Endometrial microvascular endothelial cells (primary cell): Measurements from ENCODE around the gene DPEP3. TPM values are rescaled to one million over a fixed set of nuclear protein-coding genes. Genes with fewer than 3 reads are reported as not detected.
"Not testable (repeated sequence)": the region's sequence is repeated elsewhere in the genome, so short reads cannot be mapped to it uniquely, and the experiment has no call there.

Source experiments
- in situ Hi-C: cut with HindIII; loops from 2 replicates; pipeline ENCODE4 v1.10.0; 2017; ENCODE audit warnings: low sequenced_read_pairs, low pct_unique_long_range_greater_than_20kb; ENCODE audit errors: inconsistent ontology term
- total RNA-seq: library from RNA; depleted of rRNA; stranded (reverse); fragments of >200 nt; gene quantifications from one replicate; pipeline ENCODE4 v1.2.3, GENCODE V29; 2015; ENCODE audit errors: inconsistent ontology term

DPEP3 gene, protein sequence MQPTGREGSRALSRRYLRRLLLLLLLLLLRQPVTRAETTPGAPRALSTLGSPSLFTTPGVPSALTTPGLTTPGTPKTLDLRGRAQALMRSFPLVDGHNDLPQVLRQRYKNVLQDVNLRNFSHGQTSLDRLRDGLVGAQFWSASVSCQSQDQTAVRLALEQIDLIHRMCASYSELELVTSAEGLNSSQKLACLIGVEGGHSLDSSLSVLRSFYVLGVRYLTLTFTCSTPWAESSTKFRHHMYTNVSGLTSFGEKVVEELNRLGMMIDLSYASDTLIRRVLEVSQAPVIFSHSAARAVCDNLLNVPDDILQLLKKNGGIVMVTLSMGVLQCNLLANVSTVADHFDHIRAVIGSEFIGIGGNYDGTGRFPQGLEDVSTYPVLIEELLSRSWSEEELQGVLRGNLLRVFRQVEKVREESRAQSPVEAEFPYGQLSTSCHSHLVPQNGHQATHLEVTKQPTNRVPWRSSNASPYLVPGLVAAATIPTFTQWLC
- total RNA-seq, result not detected

DNA sequence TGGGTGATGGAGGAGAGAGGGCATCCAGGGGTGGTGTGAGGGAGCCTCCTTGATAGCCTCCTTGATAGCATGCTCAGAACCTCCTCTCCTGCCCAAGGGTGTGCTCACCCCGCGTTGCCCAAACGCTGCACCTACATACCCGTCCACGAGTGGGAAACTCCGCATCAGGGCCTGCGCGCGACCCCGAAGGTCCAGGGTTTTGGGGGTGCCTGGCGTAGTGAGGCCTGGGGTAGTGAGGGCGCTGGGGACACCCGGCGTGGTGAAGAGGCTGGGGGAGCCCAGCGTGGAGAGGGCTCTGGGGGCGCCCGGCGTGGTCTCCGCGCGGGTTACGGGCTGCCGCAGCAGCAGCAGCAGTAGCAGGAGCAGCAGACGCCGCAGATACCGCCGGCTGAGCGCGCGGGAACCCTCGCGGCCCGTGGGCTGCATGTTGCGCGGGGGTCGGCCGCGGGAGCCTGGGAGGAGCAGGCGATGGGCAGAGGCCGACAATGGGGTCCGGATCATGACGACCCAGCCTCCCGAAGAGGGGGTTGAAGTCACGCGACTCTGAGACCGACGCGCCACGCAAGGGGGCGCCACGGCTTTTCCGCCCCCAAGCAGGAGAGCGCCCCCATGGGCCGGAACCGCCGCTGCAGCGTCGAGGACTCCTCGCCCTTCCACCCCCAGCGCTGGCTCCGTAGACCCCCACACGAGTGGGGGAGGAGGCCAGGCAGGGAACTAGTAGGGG, at the start of gene DPEP3:
Gene DPEP3, minus strand, starts transcription at position 545 of the 724 bp plus-strand sequence. Its CDS starts 119 bp downstream, at position 426.
- in situ Hi-C loops, result no loop called here

DNA sequence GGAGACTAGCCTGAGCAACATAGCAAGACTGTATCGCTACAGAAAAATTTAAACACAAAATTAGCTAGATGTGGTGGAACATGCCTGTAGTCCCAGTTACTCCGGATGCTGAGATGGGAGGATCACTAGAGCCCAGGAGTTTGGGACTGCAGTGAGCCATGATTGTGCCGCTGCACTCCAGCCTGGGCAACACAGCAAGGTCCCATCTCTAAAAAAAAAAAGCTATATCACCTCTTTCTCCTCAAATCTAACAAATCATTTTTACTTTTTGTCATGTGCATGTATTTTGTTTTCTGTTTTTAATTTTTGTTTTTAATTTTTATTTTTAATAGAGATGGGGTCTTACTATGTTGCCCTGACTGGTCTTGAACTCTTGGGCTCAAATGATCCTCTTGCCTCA, 48.7 kb upstream of the DPEP3 start:
- in situ Hi-C loops, result no loop called here

DNA sequence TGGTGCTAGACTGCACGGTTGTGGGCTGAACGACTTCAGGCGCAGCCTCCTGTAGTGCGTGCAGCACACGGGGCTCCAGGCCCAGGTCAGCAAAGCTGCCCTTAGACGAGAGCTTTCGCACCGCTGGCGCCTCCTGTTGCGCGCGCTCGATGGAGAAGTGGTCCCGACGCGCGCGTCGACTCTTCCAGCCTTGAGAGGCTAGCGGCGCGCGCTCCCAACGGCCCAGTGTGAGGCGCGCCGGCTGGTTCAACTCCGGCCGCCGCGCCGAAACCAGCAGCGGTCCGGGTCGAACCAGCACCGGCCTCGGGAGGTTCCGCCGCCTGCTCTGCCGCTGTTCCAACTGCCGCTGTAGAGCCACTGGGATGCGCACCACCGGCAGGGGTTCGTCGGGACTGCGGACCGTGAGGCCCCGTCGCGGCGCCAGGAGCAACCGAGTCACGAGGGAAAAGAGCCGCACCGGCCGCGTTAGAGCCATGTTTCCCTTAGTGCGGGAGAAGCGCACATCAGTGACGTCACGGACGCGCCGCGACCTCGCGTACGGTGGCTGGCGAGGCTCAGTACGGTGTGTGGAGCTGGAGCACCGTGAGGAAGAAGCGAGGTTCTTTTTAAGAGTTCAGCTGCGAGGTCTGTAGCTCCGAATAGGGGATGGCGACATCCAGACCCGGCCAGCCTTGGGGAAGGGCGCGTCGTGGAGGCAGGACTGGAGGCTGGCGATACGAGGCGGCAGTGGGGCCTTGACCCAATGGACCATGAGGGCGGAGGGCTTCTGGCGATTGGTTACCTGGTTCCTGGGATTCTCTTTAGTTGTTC, 42.6 kb upstream of the DPEP3 start, which contains the start of the genes DDX28 and DUS2:
Gene DDX28, minus strand, starts transcription at position 505 of the 810 bp plus-strand sequence. Its CDS starts 30 bp downstream, at position 475.
Gene DUS2, plus strand, starts transcription at position 557 of the 810 bp plus-strand sequence. CDS start 14,740 bp downstream, outside the sequence.
- in situ Hi-C loops, result loop anchor here (25.0 kb wide), 1 partner anchor 136 kb away; the partner anchor contains the start of genes NRN1L and PSKH1

DNA sequence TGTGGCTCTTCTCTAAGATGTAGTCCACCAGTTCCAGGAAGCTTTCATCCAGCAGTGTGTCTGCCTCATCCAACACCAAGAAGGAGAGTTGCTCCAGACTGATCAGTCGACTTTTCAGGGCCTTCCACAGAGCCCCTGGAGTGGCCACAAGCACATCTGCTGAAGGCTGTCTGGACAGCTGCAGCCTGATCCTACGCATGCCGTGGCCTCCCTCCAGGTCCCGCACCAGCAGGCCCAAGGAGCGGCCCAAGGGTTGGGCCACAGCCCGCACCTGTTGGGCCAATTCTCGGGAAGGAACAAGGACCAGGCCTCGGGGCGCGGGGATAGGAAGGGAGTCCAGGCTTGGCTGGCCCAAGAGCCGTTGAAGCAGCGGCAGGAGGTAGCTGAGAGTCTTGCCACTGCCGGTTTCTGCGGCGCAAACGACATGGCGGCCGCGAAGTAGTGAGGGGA, 42.0 kb upstream of the DPEP3 start:
- in situ Hi-C loops, result loop anchor here (25.0 kb wide), 1 partner anchor 135 kb away; the partner anchor contains the start of genes NRN1L and PSKH1

DNA sequence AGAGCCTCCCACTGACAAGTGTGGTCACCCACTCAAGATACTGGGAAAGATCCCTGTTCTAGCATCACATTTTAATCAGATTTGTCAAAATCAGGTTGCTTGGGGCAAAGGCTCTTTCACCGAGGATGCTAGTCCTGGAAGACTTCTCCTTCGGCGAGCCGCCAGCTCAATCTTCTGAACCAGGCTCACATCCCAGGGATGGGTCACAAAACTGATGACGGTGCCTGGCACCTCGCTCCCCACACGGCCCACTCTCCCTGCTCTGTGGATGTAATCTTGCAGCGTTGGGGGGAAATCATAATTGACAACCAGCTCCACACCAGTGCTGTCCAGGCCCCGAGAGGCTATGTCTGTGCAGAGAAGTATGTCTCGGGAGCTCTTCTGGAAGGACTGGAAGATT, 41.2 kb upstream of the DPEP3 start:
- in situ Hi-C loops, result loop anchor here (25.0 kb wide), 1 partner anchor 134 kb away; the partner anchor contains the start of genes NRN1L and PSKH1

DNA sequence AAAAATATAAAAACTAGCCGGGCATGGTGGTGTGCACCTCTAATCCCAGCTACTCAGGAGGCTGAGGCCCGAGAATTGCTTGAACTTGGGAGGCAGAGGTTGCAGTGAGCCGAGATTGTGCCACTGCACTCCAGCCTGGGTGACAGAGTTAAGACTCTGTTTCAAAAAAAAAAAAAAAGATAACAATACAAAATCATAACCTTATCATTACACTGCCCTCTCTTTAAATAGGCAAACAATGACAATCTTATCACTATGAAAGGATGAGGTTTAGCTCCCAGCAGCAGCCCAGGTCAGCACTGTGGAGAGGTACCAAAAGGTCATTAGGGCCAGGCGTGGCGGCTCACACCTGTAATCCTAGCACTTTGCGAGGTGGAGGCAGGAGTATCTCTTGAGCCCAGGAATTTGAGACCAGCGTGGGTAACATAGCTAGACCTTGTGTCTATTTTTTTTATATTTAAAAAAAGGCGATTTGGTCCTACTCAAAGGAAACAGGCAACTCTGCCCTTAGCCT, 38.9 kb upstream of the DPEP3 start:
- in situ Hi-C loops, result loop anchor here (25.0 kb wide), 1 partner anchor 132 kb away; the partner anchor contains the start of genes NRN1L and PSKH1

DNA sequence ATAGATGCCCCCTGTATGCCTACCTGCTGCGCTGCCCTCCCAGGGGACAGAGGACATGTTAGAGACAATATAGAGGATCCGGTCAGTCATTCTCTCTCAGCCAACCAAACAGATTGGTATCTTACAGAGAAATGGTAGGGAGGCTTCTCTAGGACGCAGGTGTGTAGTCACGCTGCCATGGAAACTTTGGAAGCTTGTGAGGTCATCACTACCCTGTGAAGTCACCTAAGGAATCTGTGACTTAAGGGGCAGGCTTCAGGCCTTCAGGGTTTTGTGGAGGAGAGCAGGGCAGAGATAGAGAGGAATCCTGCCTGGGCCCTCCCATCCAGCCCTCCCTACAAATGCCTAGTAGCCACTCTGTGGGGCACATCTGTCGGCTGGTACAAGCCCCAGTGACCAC, 35.4 kb upstream of the DPEP3 start, which contains the start of gene DPEP2NB:
Gene DPEP2NB, minus strand, starts transcription at position 231 of the 400 bp plus-strand sequence. Its CDS starts 141 bp downstream, at position 90.
- in situ Hi-C loops, result loop anchor here (25.0 kb wide), 1 partner anchor 128 kb away; the partner anchor contains the start of genes NRN1L and PSKH1

DNA sequence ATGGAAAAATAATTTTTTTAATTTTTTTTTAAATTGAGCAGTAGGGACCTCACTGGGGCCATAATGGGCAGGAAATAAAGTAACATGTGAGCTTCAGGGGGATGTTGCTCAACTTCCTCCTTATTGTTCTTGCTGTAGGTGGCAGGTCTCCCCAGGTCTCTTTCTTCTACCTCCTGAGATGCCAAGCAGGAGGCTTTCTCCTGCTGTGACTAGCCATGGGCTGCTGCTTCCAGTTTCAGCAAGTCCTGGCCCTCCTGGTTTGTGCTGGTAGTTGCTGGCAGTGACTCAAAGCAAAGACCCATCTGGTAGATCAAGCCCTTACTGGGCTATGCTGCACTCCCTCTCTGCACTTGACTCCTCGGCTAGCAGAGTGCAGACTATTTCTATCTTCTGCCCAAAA, 33.1 kb upstream of the DPEP3 start:
- in situ Hi-C loops, result loop anchor here (25.0 kb wide), 1 partner anchor 126 kb away; the partner anchor contains the start of genes NRN1L and PSKH1

DNA sequence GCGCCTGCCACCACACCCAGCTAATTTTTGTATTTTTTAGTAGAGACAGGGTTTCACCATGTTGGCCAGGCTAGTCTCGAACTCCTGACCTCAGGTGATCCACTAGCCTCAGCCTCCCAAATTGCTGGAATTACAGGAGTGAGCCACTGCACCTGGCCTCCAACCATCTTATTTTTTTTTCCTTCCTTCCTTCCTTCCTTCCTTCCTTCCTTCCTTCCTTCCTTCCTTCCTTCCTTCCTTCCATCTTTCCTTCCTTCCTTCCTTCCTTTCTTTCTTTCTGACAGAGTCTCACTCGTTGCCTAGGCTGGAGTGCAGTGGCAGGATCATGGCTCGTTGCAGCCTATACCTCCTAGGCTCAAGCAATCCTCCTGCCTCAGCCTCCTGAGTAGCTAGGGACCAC, 29.6 kb upstream of the DPEP3 start:
- in situ Hi-C loops, result loop anchor here (25.0 kb wide), 1 partner anchor 123 kb away; the partner anchor contains the start of genes NRN1L and PSKH1

DNA sequence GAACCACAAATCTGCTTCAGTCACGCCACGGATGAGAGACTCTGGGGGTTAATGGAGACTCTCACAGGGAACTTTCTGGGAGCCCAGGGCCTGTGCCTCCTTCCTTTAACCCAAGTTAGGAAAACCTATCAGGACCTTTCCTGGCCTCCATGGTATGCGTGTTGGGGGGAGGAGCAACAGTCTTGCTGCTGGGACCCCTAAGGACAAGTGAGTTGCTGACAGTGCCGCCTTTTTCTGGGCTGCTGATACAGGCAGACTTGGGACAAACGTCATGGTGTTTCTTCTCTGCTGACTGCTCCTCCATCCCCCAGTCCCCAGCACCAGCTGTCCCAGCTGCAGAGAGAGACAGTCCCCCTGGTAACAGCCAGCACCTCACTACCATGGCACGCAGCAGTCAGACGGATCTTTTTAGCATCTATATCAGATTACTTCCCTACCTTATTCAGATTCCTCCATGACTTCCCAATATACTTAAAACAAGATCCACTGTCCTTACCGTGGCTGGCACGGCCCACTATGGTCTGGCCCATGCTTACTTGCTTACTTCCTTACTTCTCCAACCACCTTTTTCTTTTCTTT, 28.9 kb upstream of the DPEP3 start:
- in situ Hi-C loops, result loop anchor here (25.0 kb wide), 1 partner anchor 122 kb away; the partner anchor contains the start of genes NRN1L and PSKH1

DNA sequence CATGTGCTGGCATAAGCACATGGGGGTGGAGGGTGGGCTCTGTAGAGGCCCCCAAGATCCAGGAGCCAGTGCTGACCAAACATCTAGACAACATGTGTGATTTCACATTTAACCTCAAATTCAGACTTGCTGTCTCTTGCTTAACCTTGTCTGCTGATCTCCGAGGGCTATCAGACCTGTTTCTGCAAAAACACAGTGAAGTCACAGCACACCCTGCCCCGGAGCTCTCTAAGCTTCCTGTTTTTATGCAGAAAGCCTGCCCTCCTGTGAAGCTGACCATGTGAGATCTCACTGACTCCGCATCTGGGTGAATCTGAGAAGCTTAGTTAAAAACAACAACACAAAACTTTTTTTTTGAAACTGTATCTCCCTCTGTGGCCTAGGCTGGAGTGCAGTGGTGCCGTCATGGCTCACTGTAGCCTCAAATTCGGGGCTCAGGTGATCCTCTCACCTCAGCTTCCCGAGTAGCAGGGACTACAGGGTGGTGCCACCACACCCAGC, 25.5 kb upstream of the DPEP3 start:
- in situ Hi-C loops, result loop anchor here (25.0 kb wide), 1 partner anchor 119 kb away; the partner anchor contains the start of genes NRN1L and PSKH1

DNA sequence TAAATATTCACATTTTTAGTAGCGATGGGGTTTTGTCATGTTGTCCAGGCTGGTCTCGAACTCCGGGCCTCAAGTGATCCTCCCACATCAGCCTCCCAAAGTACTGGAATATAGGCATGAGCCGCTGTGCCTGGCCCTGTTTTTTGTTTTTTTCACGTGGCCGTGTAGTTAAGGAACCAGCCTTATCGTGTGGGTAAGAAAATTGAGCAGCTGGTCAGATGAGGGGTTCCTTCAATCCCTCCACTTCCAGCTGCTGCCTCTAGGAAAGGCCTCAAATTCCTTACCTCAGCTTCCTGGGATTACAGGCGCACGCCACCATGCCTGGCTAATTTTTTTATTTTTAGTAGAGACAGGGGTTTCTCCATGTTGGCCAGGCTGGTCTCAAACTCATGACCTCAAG, 24.9 kb upstream of the DPEP3 start:
- in situ Hi-C loops, result loop anchor here (25.0 kb wide), 1 partner anchor 118 kb away; the partner anchor contains the start of genes NRN1L and PSKH1

DNA sequence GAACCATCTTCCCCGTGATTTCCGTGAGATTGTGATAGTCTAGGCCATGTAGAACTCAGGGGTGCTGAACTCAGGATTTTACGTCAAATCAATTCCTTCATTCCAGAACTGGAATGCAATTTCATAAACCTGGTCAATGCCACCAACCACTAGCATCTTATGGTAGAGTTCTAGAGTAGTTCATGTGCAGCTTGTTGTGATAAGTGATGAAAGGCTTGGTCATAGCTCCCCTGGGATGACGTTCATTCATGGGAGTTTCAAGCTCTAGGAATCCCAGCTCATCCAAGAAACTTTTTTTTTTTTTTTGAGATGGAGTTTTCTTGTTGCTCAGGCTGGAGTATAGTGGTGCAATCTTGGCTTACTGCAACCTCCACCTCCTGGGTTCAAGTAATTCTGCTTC, 22.7 kb upstream of the DPEP3 start:
- in situ Hi-C loops, result loop anchor here (25.0 kb wide), 1 partner anchor 116 kb away; the partner anchor contains the start of genes NRN1L and PSKH1

DNA sequence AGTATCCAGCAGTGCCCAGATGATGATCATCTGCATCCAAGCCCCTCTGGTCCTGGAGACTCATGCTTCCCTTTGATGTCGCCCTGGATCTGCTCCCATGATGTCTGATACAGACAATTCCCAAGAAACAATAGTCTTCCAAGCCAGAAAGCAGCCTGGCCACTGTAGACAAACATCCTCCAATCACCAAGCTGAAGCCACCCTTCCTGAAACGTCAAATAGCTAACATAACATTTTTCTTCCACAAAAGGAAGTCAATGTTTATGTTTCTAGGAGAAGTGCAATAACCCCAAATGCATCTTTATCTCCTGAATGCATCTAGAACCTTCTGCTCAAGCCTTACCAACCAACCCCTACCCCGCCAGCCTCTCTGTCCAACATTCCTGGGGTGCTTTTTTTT, 20.2 kb upstream of the DPEP3 start:
- in situ Hi-C loops, result loop anchor here (25.0 kb wide), 1 partner anchor 113 kb away; the partner anchor contains the start of genes NRN1L and PSKH1

DNA sequence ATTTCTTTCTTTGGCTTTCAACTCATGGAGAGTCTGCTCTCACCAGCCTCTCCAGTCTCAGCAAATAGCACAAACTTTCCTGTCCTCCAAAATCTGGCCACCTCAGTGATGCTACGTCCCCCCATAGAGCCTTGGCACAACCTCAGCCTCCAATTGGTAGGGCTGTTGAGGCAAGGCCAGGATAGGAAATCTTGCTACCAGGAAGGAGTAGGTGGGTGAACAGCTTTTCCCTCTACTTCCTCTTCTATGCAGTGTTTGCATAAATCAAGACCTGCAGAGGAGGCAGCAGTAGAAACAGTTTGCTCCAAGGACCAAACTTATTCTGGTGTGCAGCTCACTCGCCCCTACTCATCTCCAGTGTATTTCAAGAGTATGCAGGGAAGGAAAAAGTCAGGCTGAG, 19.7 kb upstream of the DPEP3 start:
- in situ Hi-C loops, result loop anchor here (25.0 kb wide), 1 partner anchor 113 kb away; the partner anchor contains the start of genes NRN1L and PSKH1

DNA sequence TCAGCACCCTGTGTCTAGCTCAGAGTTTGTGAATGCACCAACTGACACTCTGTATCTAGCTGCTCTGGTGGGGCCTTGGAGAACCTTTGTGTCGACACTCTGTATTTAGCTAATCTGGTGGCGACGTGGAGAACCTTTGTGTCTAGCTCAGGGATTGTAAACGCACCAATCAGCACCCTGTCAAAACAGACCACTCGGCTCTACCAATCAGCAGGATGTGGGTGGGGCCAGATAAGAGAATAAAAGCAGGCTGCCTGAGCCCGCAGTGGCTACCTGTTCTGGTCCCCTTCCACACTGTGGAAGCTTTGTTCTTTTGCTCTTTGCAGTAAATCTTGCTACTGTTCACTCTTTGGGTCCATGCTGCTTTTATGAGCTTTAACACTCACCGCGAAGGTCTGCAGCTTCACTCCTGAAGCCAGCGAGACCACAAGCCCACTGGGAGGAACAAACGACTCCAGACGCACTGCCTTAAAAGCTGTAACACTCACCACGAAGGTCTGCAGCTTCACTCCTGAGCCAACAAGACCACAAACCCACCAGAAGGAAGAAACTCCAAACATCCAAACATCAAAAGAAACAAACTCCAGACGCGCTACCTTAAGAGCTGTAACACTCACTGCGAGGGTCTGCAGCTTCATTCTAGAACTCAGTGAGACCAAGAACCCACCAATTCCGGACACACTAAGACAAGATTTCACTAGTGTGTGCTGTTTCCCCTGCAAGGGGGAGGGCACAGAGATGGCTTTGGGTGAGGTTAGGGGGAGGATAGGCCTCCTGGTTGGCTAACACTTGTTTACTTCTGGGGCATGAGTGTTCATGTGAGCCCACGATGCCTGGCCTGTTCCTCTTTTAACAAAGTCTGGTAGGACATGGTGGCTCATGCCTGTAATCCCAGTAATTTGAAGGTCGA, 18.7 kb upstream of the DPEP3 start, which contains the start of gene DPEP2:
Gene DPEP2, minus strand, starts transcription at position 706 of the 910 bp plus-strand sequence. CDS start 6,272 bp downstream, outside the sequence.
- in situ Hi-C loops, result not testable (repeated sequence)
